Right lung (tissue), 10 donors: ENCODE data around the gene CCNJ. TPM values are rescaled to one million over a fixed set of nuclear protein-coding genes. Genes with fewer than 3 reads are reported as not detected.
"Not testable (repeated sequence)": the region's sequence is repeated elsewhere in the genome, so short reads cannot be mapped to it uniquely, and the experiment has no call there.

Experiments
- DNase-seq, 2 donors: peaks; one replicate each; pipeline ENCODE4 v3.0.0-alpha.2; 2013
- long read RNA-seq, 8 donors: transcript quantifications; one replicate each; lab custom pipeline, GENCODE V29; 2026
- polyA plus RNA-seq, 5 donors: library from polyadenylated mRNA; unstranded; fragments of 120-200 nt; gene quantifications; one replicate each; pipeline versions ENCODE4 v1.2.1 to v1.2.3, GENCODE V29; 2013; ENCODE audit warnings: inconsistent platforms in 1 of 5, low replicate concordance in 1 of 5; ENCODE audit not compliant: insufficient read length in 5 of 5, insufficient read depth in 1 of 5

CCNJ gene
- 10 to 100 TPM; 13.3 to 22.7 (median 17.5) TPM for polyA plus RNA-seq
- long read RNA-seq, donor 1, full-length matches to known transcripts: 7 of 7 reads
- long read RNA-seq, donor 1, partial matches to known transcripts: 0 of 7 reads
- long read RNA-seq, donor 1, other reads (novel, unspliced or antisense): 0 of 7 reads
- long read RNA-seq, donor 2, partial matches to known transcripts: 16 of 19 reads
- long read RNA-seq, donor 2, other reads (novel, unspliced or antisense): 0 of 19 reads
- long read RNA-seq, donor 3, partial matches to known transcripts: 26 of 27 reads
- long read RNA-seq, donor 3, other reads (novel, unspliced or antisense): 0 of 27 reads
- long read RNA-seq, donor 4, full-length matches to known transcripts: 2 of 2 reads
- long read RNA-seq, donor 4, partial matches to known transcripts: 0 of 2 reads
- long read RNA-seq, donor 4, other reads (novel, unspliced or antisense): 0 of 2 reads
- long read RNA-seq, donor 5, full-length matches to known transcripts: 7 of 7 reads
- long read RNA-seq, donor 5, partial matches to known transcripts: 0 of 7 reads
- long read RNA-seq, donor 5, other reads (novel, unspliced or antisense): 0 of 7 reads
- long read RNA-seq, donor 6, full-length matches to known transcripts: 5 of 5 reads
- long read RNA-seq, donor 6, partial matches to known transcripts: 0 of 5 reads
- long read RNA-seq, donor 6, other reads (novel, unspliced or antisense): 0 of 5 reads
- long read RNA-seq, donor 7, transcript CCNJ-203 (6 exons, 2,677 nt): major isoform, 7 of 7 reads
- long read RNA-seq, donor 7, partial matches to known transcripts: 0 of 7 reads
- long read RNA-seq, donor 7, other reads (novel, unspliced or antisense): 0 of 7 reads
- long read RNA-seq, donor 8, partial matches to known transcripts: 0 of 1 reads
- long read RNA-seq, donor 8, other reads (novel, unspliced or antisense): 0 of 1 reads

DNA sequence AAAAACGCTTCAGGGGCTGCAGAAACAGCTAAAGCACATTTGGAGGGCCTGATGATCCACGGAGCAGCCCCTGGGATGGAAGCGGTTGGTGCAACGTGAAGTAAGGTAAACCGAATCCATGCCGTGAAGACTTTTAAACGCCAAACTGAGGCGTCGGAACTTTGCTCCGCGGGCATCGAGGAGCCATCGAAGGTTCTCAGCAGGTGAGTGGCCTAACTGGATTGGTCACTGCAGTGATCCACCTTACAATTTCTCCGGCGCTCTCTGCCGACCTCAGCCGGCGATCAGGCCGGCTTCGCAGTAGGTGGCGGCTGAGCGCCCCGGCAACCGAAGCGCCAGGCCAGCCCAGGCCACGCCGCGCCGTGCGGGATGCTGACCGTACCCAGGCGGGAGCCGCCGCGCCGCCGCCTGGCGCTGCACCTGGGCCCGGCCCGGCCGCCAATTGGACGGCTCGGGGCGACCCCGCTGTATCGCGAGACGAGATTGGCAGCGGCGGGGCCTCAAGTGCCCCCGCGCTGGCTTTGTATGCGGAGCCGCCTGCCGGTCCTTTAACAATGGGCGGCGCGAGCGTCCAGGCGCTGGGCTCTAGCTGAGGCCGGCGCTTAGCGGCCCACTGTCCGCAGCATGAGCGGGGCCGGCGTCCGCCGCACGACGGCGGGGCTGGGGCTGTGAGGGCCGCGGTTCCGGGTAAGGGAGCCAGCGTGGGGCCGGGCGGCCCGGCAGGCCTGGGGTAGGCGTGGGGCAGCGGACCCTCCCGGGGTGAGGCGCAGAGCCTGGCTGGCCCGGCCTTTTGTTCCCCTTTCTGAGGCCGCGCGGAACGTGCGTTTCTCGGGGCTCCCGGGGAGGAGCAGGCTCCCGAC is at the start of gene CCNJ:
Gene CCNJ (plus strand): TSS at position 551 of the 860 bp plus-strand sequence. CDS start 811 bp downstream, outside the sequence.
- peak; percentile 89 to 90 for DNase-seq

DNA sequence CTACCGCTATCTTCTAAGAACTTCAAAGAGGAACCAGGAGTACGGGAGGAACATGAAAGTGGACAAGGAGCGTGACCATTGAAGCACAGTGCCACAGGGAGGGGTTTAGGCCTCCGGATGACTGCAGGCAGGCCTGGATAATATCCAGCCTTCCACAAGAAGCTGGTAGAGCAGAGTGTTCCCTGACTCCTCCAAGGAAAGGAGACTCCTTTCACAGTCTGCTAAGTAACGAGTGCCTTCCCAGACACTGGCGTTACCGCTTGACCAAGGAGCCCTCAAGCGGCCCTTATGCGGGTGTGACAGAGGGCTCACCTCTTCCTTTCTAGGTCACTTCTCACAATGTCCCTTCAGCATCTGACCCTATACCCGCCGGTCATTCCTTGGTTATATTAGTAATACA is 49.0 kb upstream of the CCNJ start:
- not testable (repeated sequence) for DNase-seq

GRCh38 chr10:95998255-95998784 is 45.1 kb upstream of the CCNJ start:
- no peak for DNase-seq

DNA sequence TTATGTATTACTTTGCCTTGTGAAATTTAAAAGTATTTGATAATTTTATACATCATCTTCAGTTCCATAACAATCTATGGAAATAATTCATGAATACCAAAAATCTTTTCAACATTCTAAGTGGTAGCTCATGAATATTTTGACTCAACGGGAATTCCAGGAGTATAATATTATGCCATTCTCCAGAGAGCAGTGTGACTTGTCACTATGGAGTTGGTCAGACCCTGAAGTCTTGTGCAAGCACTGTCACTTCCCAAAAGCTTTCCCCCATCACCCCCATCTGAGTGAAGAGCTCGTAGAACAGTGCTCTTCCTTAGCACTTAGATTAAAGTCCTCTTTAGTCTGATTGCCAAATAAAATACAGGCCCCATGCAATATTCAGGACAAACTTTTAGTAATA is 29.4 kb upstream of the CCNJ start:
- no peak for DNase-seq

DNA sequence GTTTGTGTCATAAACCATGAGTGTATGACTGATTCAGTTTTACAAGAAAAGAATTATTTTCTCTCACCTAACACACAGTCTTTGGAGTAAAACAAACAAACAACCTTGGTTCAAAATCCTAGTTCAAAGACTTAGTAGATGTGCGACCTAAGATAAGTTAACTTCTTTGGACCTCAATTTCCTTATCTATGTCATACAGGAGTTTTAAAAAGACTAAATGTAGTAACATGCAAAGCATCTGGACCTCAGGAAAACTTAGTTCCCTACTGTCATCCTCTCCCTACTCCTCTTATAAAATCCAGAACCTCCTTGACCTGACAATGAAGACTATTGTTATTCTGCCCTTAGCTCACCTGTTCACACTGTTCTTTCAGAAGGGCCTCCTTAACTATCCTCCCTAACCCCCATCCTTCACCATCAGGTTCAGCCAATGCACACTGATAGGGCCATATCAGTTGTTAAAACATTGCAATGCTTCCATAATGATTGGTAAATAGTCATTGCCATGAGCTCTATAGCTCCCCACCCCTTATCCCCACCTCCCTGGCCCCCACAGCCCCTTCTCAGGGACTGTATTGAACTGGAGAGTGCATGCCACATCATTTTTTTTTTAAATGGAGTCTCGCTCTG is 28.8 kb upstream of the CCNJ start:
- no peak for DNase-seq

DNA sequence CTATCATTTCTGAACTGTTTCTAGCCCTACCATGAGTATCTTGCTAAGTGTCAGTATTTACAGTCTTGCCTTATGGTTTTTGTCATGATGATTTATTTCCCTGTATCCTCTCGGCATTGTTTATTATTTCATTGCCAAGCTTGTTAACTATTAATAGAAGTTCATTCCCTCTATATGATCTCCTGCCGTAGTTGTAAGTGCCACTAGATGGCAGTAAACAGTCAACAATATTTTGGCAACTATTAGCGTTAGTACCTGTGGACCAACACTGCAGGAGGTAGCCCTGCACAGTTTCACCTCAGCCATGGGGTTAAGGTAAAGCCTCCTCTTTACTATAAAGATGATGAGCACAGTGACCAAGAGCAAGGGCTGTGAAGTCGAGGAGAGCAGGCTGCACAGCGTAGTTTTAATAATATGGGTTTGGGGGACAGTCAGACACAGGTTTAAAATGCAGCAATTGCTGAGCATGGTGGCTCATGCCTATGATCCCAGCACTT is 26.1 kb upstream of the CCNJ start:
- DNase-seq: peak; percentile 58 to 77

- no peak for DNase-seq
Measured at GRCh38 chr10:96021332-96021731, 22.1 kb upstream of the CCNJ start.

GRCh38 chr10:96022739-96023138 is 20.6 kb upstream of the CCNJ start:
- no peak for DNase-seq

GRCh38 chr10:96023168-96023567 is 20.2 kb upstream of the CCNJ start:
- DNase-seq: no peak

- no peak for DNase-seq
Measured at GRCh38 chr10:96025566-96025965, 17.8 kb upstream of the CCNJ start.

GRCh38 chr10:96034625-96035024 is 8.8 kb upstream of the CCNJ start:
- DNase-seq: no peak

GRCh38 chr10:96038476-96039387 is 4.7 kb upstream of the CCNJ start:
- no peak for DNase-seq

DNA sequence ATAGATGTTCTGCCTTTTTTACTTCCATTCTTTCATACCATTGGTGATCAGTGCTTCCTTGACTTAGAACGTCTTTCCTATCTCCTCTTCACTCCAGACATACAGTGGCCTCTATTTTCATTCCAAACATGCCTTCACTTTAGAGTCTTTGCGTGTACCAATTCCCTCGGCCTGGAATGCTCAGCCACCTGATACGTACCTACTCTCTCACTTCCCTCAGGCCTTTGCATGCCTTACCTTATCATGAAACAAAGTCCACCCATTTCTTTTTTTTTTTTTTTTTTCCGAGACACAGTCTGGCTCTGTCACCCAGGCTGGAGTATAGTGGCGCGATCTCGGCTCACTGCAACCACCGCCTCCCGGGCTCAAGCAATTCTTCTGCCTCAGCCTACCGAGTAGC is 2.2 kb upstream of the CCNJ start:
- DNase-seq: no peak

- peak; percentile 41 to 57 for DNase-seq
Measured at GRCh38 chr10:96043893-96044715, 721 bp downstream of the CCNJ start.

- peak; percentile 12 to 30 for DNase-seq
Measured at GRCh38 chr10:96044736-96045135, 1.4 kb downstream of the CCNJ start.

DNA sequence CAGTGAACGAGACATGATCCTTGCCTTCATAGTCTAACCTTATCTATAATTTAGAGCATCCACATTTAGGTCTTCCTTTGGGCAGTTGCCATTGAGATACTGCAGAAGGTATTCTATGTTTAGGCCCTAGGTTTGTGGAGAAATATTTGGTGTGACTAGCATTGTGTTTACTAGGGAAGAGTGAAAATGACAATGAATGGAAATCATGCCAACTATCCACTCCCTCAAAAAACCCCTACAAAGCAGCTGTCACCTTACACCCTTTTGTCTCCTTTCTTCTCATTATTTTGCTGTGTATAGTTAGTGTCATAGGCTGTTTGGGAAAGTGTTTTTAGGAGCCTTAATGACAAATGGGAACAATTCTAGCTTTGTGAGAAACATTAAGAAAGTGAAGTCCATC is 3.2 kb downstream of the CCNJ start:
- DNase-seq: no peak

DNA sequence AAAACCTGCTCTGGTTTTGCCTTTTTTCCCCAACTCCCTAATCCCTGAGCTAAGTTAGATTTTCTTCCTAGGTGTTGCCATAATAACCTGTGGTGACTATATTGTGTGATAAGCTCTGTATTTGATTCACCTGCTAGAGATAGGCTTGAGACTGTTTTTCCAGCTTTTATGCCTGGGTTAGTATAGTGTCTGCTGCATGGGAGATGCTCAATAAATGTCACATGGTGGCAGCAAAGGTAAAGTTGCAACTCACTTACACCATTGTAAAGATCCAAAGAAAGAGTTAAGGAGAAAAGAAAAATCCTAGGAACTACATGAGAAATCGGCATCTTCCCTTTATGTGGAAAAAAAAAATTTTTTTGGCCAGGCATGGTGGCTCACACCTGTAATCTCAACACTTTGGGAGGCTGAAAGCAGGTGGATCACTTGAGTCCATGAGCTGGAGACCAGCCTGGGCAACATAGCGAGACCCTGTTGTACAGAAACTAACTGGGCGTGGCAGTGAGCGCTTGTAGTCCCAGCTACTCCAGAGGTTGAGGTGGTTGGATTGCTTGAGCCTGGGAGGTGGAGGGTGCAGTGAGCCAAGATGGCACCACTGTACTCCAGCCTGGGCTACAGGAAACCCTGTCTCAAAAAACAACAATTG is 3.7 kb downstream of the CCNJ start:
- no peak for DNase-seq

DNA sequence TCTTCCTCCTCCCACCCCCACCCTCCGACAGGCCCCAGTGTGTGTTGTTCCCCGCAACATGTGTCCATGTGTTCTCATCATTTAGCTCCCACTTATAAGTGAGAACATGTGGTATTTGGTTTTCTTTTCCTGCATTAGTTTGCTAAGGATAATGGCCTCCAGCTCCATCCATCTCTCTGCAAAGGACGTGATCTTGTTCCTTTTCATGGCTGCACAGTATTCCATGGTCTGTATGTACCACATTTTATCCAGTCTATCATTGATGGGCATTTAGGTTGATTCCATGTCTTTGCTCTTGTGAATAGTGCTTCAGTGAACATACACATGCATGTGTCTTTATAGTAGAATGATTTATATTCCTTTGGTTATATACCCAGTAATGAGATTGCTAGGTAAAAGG is 4.5 kb downstream of the CCNJ start:
- not testable (repeated sequence) for DNase-seq
